Body of pancreas (tissue), 4 donors: ENCODE data around the gene ERO1A. TPM values are rescaled to one million over a fixed set of nuclear protein-coding genes. Genes with fewer than 3 reads are reported as not detected.

Experiments
- ATAC-seq: fragments of 150-250 bp; one replicate; pipeline ENCODE4 v1.9.1; 2016
- DNase-seq, 4 donors: peaks; one replicate each; pipeline ENCODE4 v3.0.0-alpha.2; 2019
- H3K27ac ChIP-seq, 4 donors: fragments of 200-600 bp; sonication (generic); 1 replicate in 3 of 4; 2 replicates in 1 of 4; pipeline versions ENCODE4 v1.5.1 to v1.6.1; 2016 to 2019; ENCODE audit warnings: mild to moderate bottlenecking in 1 of 4, mixed read lengths in 1 of 4, moderate library complexity in 1 of 4
- H3K27me3 ChIP-seq, 2 donors: fragments of 200-600 bp; sonication (generic); one replicate each; pipeline ENCODE4 v1.6.0; 2016; ENCODE audit warnings: mild to moderate bottlenecking in 1 of 2
- H3K36me3 ChIP-seq, 2 donors: fragments of 200-600 bp; sonication (generic); replicated peaks in 1 of 2; 2 replicates each; pipeline ENCODE4 v1.5.1; 2016; ENCODE audit warnings: low read depth in 2 of 2; ENCODE audit not compliant: insufficient read depth in 1 of 2
- H3K4me1 ChIP-seq: fragments of 200-600 bp; sonication (generic); one replicate; pipeline ENCODE4 v1.6.0; 2016
- H3K4me3 ChIP-seq, 2 donors: fragments of 200-600 bp; sonication (generic); 1 replicate in 1 of 2; 2 replicates in 1 of 2; pipeline ENCODE4 v1.5.1; 2016 to 2019
- H3K9me3 ChIP-seq, 3 donors: fragments of 200-600 bp; sonication (generic); 1 replicate in 2 of 3; 2 replicates in 1 of 3; pipeline ENCODE4 v1.5.1; 2016
- POLR2A ChIP-seq, 3 donors: fragments of 450-650 bp; IDR thresholded peaks; one replicate each; pipeline ENCODE4 v1.6.1; 2016; ENCODE audit warnings: antibody characterized with exemption in 3 of 3, mild to moderate bottlenecking in 2 of 3
- WGBS, 2 donors: methylation state at CpG; one replicate each; pipeline ENCODE4 v1.1.5; 2017; 5-methylcytosine and 5-hydroxymethylcytosine counted together
- intact Hi-C: fragments of 100-400 bp; cut with DNase I; formaldehyde crosslinking; loops from one replicate; pipeline ENCODE4 v1.15.1; 2023
- total RNA-seq, 2 donors: library from RNA; depleted of rRNA; stranded (reverse); fragments of >200 nt; gene quantifications; one replicate each; pipeline ENCODE4 v1.1.0, GENCODE V29; 2016
- TF ChIP-seq, protein P1 (sequence below), 7 experiments: fragments of 450-650 bp in 4 of 7; fragments of 200-600 bp in 3 of 7; sonication (generic) in 3 of 7; IDR thresholded peaks; one replicate each; pipeline ENCODE4 v1.5.1; 2016 to 2019; ENCODE audit warnings: antibody characterized with exemption in 7 of 7

The ERO1A gene
- total RNA-seq, 2 donors from 2014 or later: 30.9 to 42.5 TPM

DNA sequence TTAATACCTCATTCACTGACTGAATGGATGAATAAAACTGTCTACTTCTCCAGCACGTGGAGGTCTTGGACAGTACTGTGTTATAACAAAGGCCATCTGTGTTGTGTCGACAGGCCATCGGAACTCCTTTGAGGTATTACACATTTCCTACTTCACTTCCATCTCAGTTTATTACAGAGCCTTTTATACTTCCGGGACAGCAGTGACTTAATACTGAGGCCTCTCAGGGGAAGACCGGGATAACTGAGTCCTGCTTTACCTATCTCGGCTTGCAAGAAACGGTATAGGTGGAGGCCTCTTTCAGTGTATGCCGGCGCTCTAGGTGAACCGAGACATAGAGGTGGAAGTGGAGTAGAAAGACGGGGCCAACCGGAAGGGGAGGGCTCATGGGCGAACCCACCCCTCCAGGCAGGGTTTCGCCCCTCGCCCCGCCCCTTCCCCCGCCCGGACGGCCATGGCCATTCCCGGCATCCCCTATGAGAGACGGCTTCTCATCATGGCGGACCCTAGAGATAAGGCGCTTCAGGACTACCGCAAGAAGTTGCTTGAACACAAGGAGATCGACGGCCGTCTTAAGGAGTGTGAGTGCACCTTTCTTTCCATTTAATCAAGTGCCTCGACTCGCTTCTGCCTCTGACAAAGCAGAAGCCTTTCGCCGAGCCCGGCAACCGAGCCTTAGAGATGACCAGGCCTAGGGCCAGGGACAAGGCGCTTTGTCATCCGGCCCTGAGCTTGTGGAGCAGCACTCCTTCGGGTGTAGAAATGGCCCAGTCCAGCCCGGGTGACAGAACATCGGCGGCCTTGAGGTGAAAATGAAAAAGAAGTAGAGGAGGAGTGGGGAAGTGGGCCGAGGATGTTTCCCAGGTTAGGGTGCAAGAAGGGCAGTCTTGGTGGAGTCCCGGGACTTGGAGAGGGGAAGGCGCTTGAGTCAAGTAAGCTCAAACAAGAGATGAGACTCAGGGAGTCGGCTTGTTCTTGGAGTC lies 11.7 kb upstream of the ERO1A start, which contains the start of gene PSMC6:
Gene PSMC6, plus strand, starts transcription at position 477 of the 983 bp plus-strand sequence. Its CDS starts 20 bp downstream, at position 497.
- ATAC-seq: peak; percentile 100
- Histone ChIP-seq H3K4me1 (peaks cover 27% of the 10 kb centered on the region), H3K9me3 (no peaks in the 10 kb centered on the region), H3K27ac (peak within 1 kb of the TSS; percentile 89 to 94 (median 90)), H3K36me3 (no peaks in the 10 kb centered on the region), H3K4me3 (peak within 1 kb of the TSS; percentile 41 to 88), H3K27me3 (no peaks in the 10 kb centered on the region)
- TF ChIP-seq, protein P1, sequence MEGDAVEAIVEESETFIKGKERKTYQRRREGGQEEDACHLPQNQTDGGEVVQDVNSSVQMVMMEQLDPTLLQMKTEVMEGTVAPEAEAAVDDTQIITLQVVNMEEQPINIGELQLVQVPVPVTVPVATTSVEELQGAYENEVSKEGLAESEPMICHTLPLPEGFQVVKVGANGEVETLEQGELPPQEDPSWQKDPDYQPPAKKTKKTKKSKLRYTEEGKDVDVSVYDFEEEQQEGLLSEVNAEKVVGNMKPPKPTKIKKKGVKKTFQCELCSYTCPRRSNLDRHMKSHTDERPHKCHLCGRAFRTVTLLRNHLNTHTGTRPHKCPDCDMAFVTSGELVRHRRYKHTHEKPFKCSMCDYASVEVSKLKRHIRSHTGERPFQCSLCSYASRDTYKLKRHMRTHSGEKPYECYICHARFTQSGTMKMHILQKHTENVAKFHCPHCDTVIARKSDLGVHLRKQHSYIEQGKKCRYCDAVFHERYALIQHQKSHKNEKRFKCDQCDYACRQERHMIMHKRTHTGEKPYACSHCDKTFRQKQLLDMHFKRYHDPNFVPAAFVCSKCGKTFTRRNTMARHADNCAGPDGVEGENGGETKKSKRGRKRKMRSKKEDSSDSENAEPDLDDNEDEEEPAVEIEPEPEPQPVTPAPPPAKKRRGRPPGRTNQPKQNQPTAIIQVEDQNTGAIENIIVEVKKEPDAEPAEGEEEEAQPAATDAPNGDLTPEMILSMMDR (IDR thresholded peaks at IDR 0.05): peak in 1 of 7 experiments; percentile 6
- TF ChIP-seq POLR2A (IDR thresholded peaks at IDR 0.05): peak; percentile 65 to 94 (median 94)
- intact Hi-C loops: no loop called here
- DNase-seq: peak; percentile 95 to 97 (median 96)
- 0 to 1% methylated on average over 29 to 43 of the region's 43 CpGs for WGBS, 2 donors

DNA sequence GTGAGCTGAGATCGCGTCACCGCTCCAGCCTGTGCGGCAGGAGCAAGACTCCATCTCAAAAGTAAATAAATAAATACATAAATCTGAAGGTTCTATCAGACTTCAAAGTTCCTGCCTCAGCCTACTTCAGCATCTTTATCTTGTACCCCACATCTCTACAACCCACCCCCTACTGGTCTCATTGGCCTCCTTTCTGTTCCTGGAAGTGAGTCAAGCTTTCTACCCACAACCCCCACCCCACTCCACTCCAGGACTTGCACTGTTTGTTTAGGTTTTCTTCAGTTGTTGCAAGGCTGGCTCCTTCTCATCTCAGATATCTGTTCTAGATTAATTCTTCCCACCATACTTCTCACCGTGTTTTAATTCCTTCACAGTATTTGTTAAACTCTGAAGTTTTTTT lies 10.9 kb upstream of the ERO1A start:
- Histone ChIP-seq H3K27ac (peak overlapping the region; percentile 89 to 94 (median 90)), H3K36me3 (no peaks in the 10 kb centered on the region), H3K27me3 (no peaks in the 10 kb centered on the region), H3K4me1 (peaks cover 34% of the 10 kb centered on the region), H3K4me3 (no peak overlapping the region), H3K9me3 (no peaks in the 10 kb centered on the region)
- intact Hi-C loops: no loop called here
- ATAC-seq (no peak), DNase-seq (no peak)
- no peak for TF ChIP-seq POLR2A (IDR thresholded peaks at IDR 0.05)
- TF ChIP-seq, protein P1 (IDR thresholded peaks at IDR 0.05): no peak
- WGBS, 2 donors: 75 to 78% methylated on average over 5 of the region's 5 CpGs

DNA sequence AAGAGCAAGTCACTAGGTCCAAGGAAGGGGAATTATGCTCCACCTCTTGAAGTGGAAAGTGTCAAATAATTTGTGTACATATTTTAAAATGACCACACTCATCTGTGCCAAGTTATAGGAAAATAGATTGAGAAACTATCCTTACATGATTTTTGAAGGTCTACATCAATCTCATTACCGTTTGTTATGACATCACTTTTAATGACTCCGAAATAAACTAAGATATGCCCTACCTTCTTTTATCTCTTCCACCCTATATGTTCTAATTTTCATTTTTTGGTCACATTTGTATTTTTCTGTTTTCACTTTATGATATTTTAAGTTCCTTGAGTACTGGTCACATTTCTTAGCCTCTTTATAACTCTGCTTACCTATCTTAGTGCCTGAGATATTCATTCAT lies 8.3 kb upstream of the ERO1A start:
- DNase-seq (no peak), ATAC-seq (no peak)
- intact Hi-C loops: no loop called here
- H3K36me3 ChIP-seq: no peaks in the 10 kb centered on the region
- WGBS, 2 donors: 83 to 86% methylated on average over 2 of the region's 2 CpGs
- no peak overlapping the region for H3K4me3 ChIP-seq
- H3K4me1 ChIP-seq: peaks cover 47% of the 10 kb centered on the region
- no peaks in the 10 kb centered on the region for H3K27me3 ChIP-seq
- TF ChIP-seq, protein P1 (IDR thresholded peaks at IDR 0.05): no peak
- no peak for TF ChIP-seq POLR2A (IDR thresholded peaks at IDR 0.05)
- H3K9me3 ChIP-seq: no peaks in the 10 kb centered on the region
- H3K27ac ChIP-seq: no peak overlapping the region

DNA sequence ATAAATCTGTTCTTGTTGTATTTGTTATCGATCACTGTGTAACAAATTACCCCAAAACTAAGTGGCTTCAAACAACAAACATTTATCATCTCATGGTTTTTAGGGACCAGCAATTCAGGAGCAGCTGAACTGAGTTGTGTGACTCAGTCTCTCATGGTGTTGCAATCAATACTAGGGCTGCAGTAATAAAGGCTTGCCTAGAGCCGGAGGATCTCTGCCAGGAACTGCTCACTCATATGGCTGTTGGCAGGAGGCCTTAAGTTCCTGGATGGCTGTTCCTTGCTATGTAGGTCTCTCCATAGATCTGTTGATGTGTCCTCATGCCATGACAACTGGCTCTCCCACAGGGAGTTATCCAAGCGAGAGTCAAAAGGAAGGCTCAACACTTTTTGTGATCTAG lies 7.9 kb upstream of the ERO1A start:
- ATAC-seq (no peak), DNase-seq (peak in 3 of 4 donors; percentile 39 to 61 (median 59))
- TF ChIP-seq, protein P1 (IDR thresholded peaks at IDR 0.05): no peak
- TF ChIP-seq POLR2A (IDR thresholded peaks at IDR 0.05): no peak
- H3K27me3 ChIP-seq: no peaks in the 10 kb centered on the region
- peaks cover 43% of the 10 kb centered on the region for H3K4me1 ChIP-seq
- H3K9me3 ChIP-seq: no peaks in the 10 kb centered on the region
- no peak overlapping the region for H3K27ac ChIP-seq
- intact Hi-C loops: no loop called here
- WGBS, 2 donors: 69 to 77% methylated on average over 3 of the region's 3 CpGs
- H3K4me3 ChIP-seq: no peak overlapping the region
- no peaks in the 10 kb centered on the region for H3K36me3 ChIP-seq
